AG04450 (cell line): ENCODE data around the gene NBAS. TPM values are rescaled to one million over a fixed set of nuclear protein-coding genes. Genes with fewer than 3 reads are reported as not detected.

ENCODE experiments used
- CTCF ChIA-PET: fragments of 300-600, 350-600 bp; formaldehyde crosslinking; extraction: SDS; loops from one replicate; lab custom pipeline; 2022; ENCODE audit warnings: antibody characterized with exemption, inconsistent platforms; lab: Charles Lee
- POLR2A ChIA-PET: fragments of 350-600 bp; formaldehyde crosslinking; extraction: SDS; loops from one replicate; lab custom pipeline; 2021; ENCODE audit warnings: antibody characterized with exemption, inconsistent platforms; lab: Yijun Ruan, JAX
- DNase-seq: peaks from one replicate; pipeline ENCODE4 v3.0.0-alpha.2; 2011; ENCODE audit warnings: low read depth, low spot score
- H3K27ac ChIP-seq: one replicate; pipeline ENCODE4 v1.5.1; 2012; ENCODE audit warnings: low read depth, low read length, control low read depth
- H3K27me3 ChIP-seq: one replicate; pipeline ENCODE4 v1.6.0; 2012; ENCODE audit warnings: low read length; ENCODE audit not compliant: control insufficient read depth, insufficient read depth
- H3K4me3 ChIP-seq: 2 replicates; pipeline ENCODE4 v1.5.1; 2011; ENCODE audit warnings: mild to moderate bottlenecking, low read depth, low read length, control low read depth
- H3K9me3 ChIP-seq: 2 replicates; pipeline ENCODE4 v1.5.1; 2012; ENCODE audit warnings: low read length; ENCODE audit not compliant: control insufficient read depth, insufficient read depth
- polyA plus RNA-seq: library from polyadenylated mRNA; depleted of rRNA; stranded (reverse); fragments of >200 nt; gene quantifications from 2 replicates; pipeline ENCODE4 v1.2.3, GENCODE V29; 2011
- TF ChIP-seq, protein P1 (sequence below): IDR thresholded peaks from 2 replicates; pipeline ENCODE4 v1.5.1; 2011; ENCODE audit warnings: low read depth, low read length, control low read depth, inconsistent platforms

NBAS gene
- polyA plus RNA-seq, 1 experiment, result 45.0 TPM

DNA sequence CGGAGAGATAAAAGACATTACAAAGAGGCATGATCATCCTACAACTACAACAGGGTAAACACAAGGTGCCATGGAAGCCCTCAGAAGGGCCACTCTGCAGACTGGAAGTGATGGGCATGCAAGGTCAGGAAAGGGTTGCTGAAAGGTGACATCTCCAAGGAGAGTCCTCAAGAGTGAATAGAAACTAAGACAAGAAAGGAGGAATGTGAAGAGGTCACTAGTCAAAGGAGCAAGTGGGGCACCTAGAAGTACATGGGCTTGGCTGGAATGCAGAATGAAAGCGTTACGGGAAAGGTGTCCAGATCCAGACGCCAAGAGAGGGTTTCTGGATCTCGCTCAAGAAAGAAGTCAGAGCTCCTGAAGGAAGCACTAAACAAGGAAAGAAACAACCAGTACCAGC lies 314.3 kb downstream of the NBAS start:
- TF ChIP-seq, protein P1, sequence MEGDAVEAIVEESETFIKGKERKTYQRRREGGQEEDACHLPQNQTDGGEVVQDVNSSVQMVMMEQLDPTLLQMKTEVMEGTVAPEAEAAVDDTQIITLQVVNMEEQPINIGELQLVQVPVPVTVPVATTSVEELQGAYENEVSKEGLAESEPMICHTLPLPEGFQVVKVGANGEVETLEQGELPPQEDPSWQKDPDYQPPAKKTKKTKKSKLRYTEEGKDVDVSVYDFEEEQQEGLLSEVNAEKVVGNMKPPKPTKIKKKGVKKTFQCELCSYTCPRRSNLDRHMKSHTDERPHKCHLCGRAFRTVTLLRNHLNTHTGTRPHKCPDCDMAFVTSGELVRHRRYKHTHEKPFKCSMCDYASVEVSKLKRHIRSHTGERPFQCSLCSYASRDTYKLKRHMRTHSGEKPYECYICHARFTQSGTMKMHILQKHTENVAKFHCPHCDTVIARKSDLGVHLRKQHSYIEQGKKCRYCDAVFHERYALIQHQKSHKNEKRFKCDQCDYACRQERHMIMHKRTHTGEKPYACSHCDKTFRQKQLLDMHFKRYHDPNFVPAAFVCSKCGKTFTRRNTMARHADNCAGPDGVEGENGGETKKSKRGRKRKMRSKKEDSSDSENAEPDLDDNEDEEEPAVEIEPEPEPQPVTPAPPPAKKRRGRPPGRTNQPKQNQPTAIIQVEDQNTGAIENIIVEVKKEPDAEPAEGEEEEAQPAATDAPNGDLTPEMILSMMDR, result no peak
- no peak overlapping the region for H3K4me3 ChIP-seq
- ChIA-PET CTCF (no interaction called here), POLR2A (no interaction called here)
- DNase-seq, result no peak
- H3K27ac ChIP-seq, result no peak overlapping the region
- H3K9me3 ChIP-seq, result no peaks in the 10 kb centered on the region
- no peaks in the 10 kb centered on the region for H3K27me3 ChIP-seq

DNA sequence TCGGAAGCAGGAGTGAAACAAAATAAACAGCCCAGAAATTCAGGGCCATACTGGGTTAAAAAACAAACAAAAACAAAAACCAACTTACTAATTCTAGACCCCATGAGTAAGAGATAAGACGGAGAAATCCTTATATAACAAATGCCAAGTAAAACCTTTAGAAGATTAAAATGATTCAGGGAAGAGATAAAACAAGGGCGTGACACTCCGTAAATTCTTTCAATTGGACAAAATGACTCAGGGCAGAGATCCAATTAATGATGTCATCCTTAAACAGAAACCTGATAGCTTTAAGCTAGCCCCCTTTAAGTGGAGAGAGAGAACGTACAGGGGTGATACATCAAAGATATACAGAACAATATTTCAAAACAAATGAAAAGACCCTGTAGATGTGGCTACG lies 317.4 kb downstream of the NBAS start:
- H3K27me3 ChIP-seq, result no peaks in the 10 kb centered on the region
- POLR2A ChIA-PET, result no interaction called here
- CTCF ChIA-PET, result no interaction called here
- H3K4me3 ChIP-seq, result no peak overlapping the region
- TF ChIP-seq, protein P1, result no peak
- no peaks in the 10 kb centered on the region for H3K9me3 ChIP-seq
- no peak overlapping the region for H3K27ac ChIP-seq
- DNase-seq, result no peak

DNA sequence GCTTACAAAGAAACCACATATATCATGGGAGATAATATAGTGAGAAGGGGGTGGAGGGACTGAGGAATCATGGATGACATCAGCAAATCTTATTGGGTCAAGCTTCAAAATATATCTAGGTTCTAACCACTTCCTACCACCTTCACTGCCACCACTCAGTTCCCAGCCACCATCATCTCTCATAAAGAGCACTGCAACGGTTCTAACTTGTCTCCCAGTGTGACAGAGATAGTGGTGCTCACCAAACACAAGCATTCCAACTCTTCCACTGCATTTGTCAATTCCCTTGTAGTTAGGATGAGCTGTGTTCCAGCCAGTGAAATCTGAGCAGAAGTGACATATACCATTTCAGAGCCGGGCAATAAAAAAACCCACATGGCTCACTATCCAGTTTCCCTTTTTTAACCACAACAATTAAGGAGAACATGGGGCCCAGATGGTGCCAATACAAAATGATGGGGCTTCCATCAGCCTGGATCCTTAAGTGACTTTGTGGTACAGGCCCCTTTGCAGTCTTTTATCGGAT lies 318.1 kb downstream of the NBAS start:
- CTCF ChIA-PET, result no interaction called here
- TF ChIP-seq, protein P1, result no peak
- H3K27ac ChIP-seq, result no peak overlapping the region

DNA sequence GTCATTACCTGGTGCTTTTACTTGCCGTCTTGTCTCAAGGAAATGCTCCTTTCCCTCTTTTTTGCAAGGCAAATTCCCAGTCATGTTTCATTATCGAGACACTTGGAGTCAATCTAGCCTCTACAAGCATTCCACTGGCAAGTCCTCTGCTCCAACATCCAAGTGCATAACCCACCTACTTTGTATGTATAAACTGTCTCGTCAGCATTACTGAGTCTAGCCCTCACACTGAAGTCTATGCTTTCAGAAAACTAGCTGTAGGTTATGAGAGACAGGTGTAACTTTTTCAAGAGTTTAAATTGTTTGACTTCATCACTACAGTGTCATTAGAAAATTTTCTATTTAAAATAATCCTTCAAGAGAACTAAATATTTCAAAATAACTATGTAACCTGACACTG lies 319.2 kb downstream of the NBAS start:
- Histone ChIP-seq H3K27ac (no peak overlapping the region), H3K9me3 (no peaks in the 10 kb centered on the region), H3K27me3 (no peaks in the 10 kb centered on the region), H3K4me3 (no peak overlapping the region)
- TF ChIP-seq, protein P1, result no peak
- POLR2A ChIA-PET, result no interaction called here
- CTCF ChIA-PET, result no interaction called here
- DNase-seq, result no peak

More for the DNA sequence above, 318.1 kb downstream of the NBAS start:
- POLR2A ChIA-PET, result no interaction called here
- no peak overlapping the region for H3K4me3 ChIP-seq
- H3K27me3 ChIP-seq, result no peaks in the 10 kb centered on the region
- DNase-seq, result no peak
- no peaks in the 10 kb centered on the region for H3K9me3 ChIP-seq

DNA sequence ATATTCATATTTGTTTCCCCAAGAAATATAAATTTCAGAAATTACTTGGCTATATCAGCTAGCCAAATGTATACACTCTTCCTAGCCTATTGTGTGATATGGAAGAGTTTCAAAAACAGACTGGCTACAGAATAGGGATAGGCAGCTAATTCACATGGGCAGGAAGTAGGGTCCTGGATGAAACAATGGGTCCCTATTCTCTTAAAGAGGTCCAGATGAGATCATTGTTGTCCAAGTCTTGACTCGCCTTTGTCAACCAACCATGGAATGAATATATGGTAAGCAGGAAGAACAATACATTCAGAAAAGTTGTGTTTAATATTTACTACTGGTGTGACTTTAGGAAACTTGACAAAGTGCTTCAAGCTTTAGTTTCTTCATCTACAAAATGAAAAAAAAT lies 319.9 kb downstream of the NBAS start:
- H3K4me3 ChIP-seq, result no peak overlapping the region
- H3K9me3 ChIP-seq, result no peaks in the 10 kb centered on the region
- DNase-seq, result no peak
- POLR2A ChIA-PET, result no interaction called here
- H3K27ac ChIP-seq, result no peak overlapping the region
- CTCF ChIA-PET, result no interaction called here
- TF ChIP-seq, protein P1, result no peak
- H3K27me3 ChIP-seq, result no peaks in the 10 kb centered on the region
